Adrenal gland (tissue), 12 donors: ENCODE results near the gene CDHR3. TPM values are rescaled to one million over a fixed set of nuclear protein-coding genes. Genes with fewer than 3 reads are reported as not detected.

Experiments
- DNase-seq, 7 donors: peaks; one replicate each; pipeline ENCODE4 v3.0.0-alpha.2; 2019 to 2020
- H3K27ac ChIP-seq, 5 donors: fragments of 200-600 bp; sonication (generic) in 4 of 5; 1 replicate in 3 of 5; 2 replicates in 2 of 5; pipeline versions ENCODE4 v1.5.1 to v1.8.0; 2016 to 2020; ENCODE audit warnings: mild to moderate bottlenecking in 1 of 5
- H3K27me3 ChIP-seq: fragments of 200-600 bp; 2 replicates; pipeline ENCODE4 v1.8.0; 2021
- H3K36me3 ChIP-seq, 2 donors: fragments of 200-600 bp; replicated peaks in 1 of 2; 1 replicate in 1 of 2; 2 replicates in 1 of 2; pipeline versions ENCODE4 v1.5.1 to v1.8.0; 2018 to 2022
- H3K4me1 ChIP-seq, 2 donors: fragments of 200-600 bp; replicated peaks in 1 of 2; 1 replicate in 1 of 2; 2 replicates in 1 of 2; pipeline versions ENCODE4 v1.5.1 to v1.8.0; 2018 to 2021
- H3K4me3 ChIP-seq, 4 donors: fragments of 200-600 bp; sonication (generic) in 3 of 4; one replicate each; pipeline ENCODE4 v1.5.1; 2016 to 2018
- H3K9me3 ChIP-seq, 3 donors: fragments of 200-600 bp; sonication (generic) in 1 of 3; replicated peaks in 1 of 3; 1 replicate in 2 of 3; 2 replicates in 1 of 3; pipeline versions ENCODE4 v1.5.1 to v1.8.0; 2016 to 2021
- POLR2A ChIP-seq, 2 donors: fragments of 450-650 bp; IDR thresholded peaks; one replicate each; pipeline ENCODE4 v1.6.1; 2017; ENCODE audit warnings: antibody characterized with exemption in 2 of 2, mild to moderate bottlenecking in 2 of 2, moderate library complexity in 1 of 2
- WGBS, 4 donors: extraction: QIAGEN DNeasy Blood & Tissue Kit in 2 of 4; methylation state at CpG; one replicate each; pipeline versions ENCODE4 v1.1.5 to v1.1.7; 2013 to 2017; 5-methylcytosine and 5-hydroxymethylcytosine counted together
- intact Hi-C, 2 donors: fragments of 100-400 bp; cut with DNase I; formaldehyde crosslinking; loops; one replicate each; pipeline versions ENCODE4 v1.14.1 to v1.15.0; 2022 to 2023
- polyA plus RNA-seq, 3 donors: library from polyadenylated mRNA; stranded (reverse); fragments of 200-250 nt in 2 of 3; fragments of 350-450 nt in 1 of 3; fragmentation: Illumina TruSeq in 1 of 3; extraction: RNeasy Lipid Tissue Mini Kit (QIAGEN cat#74804) in 1 of 3; gene quantifications; one replicate each; pipeline ENCODE4 v1.2.3, GENCODE V29; 2013 to 2014
- total RNA-seq, 9 donors: library from RNA; depleted of rRNA in 4 of 9; stranded (reverse); fragments of >200 nt in 4 of 9; fragments of 120-200 nt in 1 of 9; fragmentation: NEBNext Ultra II Directional in 1 of 9; extraction: Animal tissue kit (Norgen Biotek cat#: 25700) in 1 of 9; gene quantifications; one replicate each; pipeline versions ENCODE4 v1.1.0 to v1.2.4, GENCODE V29; 2013 to 2023
- TF ChIP-seq, protein P1 (sequence below), 6 experiments: fragments of 450-650 bp in 4 of 6; fragments of 200-600 bp in 2 of 6; sonication (generic) in 1 of 6; IDR thresholded peaks; 1 replicate in 5 of 6; 2 replicates in 1 of 6; pipeline versions ENCODE4 v1.5.1 to v1.8.0; 2016 to 2021; ENCODE audit warnings: antibody characterized with exemption in 6 of 6, mild to moderate bottlenecking in 2 of 6, moderate library complexity in 1 of 6
- donor health status: healthy with polysubstance abuse.
- donor health status: Bipolar disorder and iron deficiency.
- donor health status: DM: yes; HTN: yes; CAD: no.
- donor health status: DM: no; HTN: no; CAD: no.
- donor health status: DM: no; HTN: no; CAD: no.
- donor health status: DM: yes; HTN: yes; CAD: no.

CDHR3 gene
- total and polyA plus RNA-seq, 12 donors = 0.66 to 5.0 (median 2.3) TPM

- no peak for TF ChIP-seq POLR2A (IDR thresholded peaks at IDR 0.05)
- TF ChIP-seq, protein P1, sequence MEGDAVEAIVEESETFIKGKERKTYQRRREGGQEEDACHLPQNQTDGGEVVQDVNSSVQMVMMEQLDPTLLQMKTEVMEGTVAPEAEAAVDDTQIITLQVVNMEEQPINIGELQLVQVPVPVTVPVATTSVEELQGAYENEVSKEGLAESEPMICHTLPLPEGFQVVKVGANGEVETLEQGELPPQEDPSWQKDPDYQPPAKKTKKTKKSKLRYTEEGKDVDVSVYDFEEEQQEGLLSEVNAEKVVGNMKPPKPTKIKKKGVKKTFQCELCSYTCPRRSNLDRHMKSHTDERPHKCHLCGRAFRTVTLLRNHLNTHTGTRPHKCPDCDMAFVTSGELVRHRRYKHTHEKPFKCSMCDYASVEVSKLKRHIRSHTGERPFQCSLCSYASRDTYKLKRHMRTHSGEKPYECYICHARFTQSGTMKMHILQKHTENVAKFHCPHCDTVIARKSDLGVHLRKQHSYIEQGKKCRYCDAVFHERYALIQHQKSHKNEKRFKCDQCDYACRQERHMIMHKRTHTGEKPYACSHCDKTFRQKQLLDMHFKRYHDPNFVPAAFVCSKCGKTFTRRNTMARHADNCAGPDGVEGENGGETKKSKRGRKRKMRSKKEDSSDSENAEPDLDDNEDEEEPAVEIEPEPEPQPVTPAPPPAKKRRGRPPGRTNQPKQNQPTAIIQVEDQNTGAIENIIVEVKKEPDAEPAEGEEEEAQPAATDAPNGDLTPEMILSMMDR (IDR thresholded peaks at IDR 0.05) = no peak
- 65 to 87% (median 76%) methylated on average over 3 of the region's 3 CpGs for WGBS, 4 donors
- Histone ChIP-seq H3K4me1 (peaks cover 3 to 18% of the 10 kb centered on the region in 2 donors), H3K9me3 (no peaks in the 10 kb centered on the region), H3K27me3 (no peaks in the 10 kb centered on the region), H3K27ac (peak overlapping the region in 2 of 5 donors; percentile 53 to 83), H3K4me3 (no peak overlapping the region), H3K36me3 (no peaks in the 10 kb centered on the region)
- DNase-seq = no peak
- intact Hi-C loops = loop anchor here in 1 of 2 donors (10.0 kb wide), 1 partner anchor 356 kb away; no protein-coding TSS in a partner anchor
Measured at GRCh38 chr7:106010331-106010730, 47.3 kb downstream of the CDHR3 start.

- H3K27me3 ChIP-seq = no peaks in the 10 kb centered on the region
- TF ChIP-seq, protein P1 (IDR thresholded peaks at IDR 0.05) = no peak
- TF ChIP-seq POLR2A (IDR thresholded peaks at IDR 0.05) = no peak
- 69 to 89% (median 82%) methylated on average over 4 of the region's 4 CpGs for WGBS, 4 donors
- peaks cover 3 to 18% of the 10 kb centered on the region in 2 donors for H3K4me1 ChIP-seq
- intact Hi-C loops = loop anchor here in 1 of 2 donors (10.0 kb wide), 1 partner anchor 356 kb away; no protein-coding TSS in a partner anchor
- no peaks in the 10 kb centered on the region for H3K36me3 ChIP-seq
- H3K27ac ChIP-seq = no peak overlapping the region
- no peak for DNase-seq
- H3K4me3 ChIP-seq = no peak overlapping the region
- H3K9me3 ChIP-seq = no peaks in the 10 kb centered on the region
Measured at GRCh38 chr7:106010866-106011265, 47.8 kb downstream of the CDHR3 start.

- no peaks in the 10 kb centered on the region for H3K27me3 ChIP-seq
- no peak overlapping the region for H3K27ac ChIP-seq
- DNase-seq = no peak
- peaks cover 3 to 18% of the 10 kb centered on the region in 2 donors for H3K4me1 ChIP-seq
- intact Hi-C loops = loop anchor here in 1 of 2 donors (10.0 kb wide), 1 partner anchor 357 kb away; no protein-coding TSS in a partner anchor
- H3K4me3 ChIP-seq = no peak overlapping the region
- no peaks in the 10 kb centered on the region for H3K9me3 ChIP-seq
- 76 to 84% (median 80%) methylated on average over 5 of the region's 5 CpGs for whole genome bisulfite sequencing, 4 donors
- no peak for TF ChIP-seq POLR2A (IDR thresholded peaks at IDR 0.05)
- TF ChIP-seq, protein P1 (IDR thresholded peaks at IDR 0.05) = no peak
- no peaks in the 10 kb centered on the region for H3K36me3 ChIP-seq
Measured at GRCh38 chr7:106012184-106012583, 49.1 kb downstream of the CDHR3 start.

DNA sequence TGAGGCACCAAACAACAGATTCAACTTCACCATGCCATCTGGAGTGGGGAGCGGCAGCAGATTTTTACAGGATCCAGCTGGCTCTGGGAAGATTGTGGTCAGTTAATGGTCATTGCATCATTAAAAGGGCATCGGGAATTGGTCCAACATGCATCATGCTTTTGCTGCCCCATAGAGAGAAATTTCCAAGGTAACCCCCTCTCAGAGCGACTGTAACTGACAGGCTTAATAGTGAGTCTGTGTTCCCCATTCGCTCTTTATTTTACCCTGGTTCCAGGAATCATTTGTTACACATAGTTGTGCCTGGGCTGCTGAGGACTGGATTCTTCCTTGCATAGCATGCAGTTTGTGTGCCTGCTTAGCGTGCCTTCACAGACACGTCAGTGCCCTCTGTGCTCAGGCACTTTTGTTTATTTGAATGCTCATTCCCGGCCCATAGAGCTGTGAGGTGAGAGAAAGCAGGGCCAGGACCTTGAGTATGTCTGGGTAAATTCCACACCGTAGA, 49.9 kb downstream of the CDHR3 start:
- Histone ChIP-seq H3K27me3 (no peaks in the 10 kb centered on the region), H3K4me3 (no peak overlapping the region), H3K27ac (no peak overlapping the region), H3K9me3 (no peaks in the 10 kb centered on the region), H3K4me1 (peaks cover 3 to 18% of the 10 kb centered on the region in 2 donors), H3K36me3 (no peaks in the 10 kb centered on the region)
- TF ChIP-seq, protein P1 (IDR thresholded peaks at IDR 0.05) = no peak
- TF ChIP-seq POLR2A (IDR thresholded peaks at IDR 0.05) = no peak
- no peak for DNase-seq
- WGBS, 4 donors = 84 to 91% (median 88%) methylated on average over 7 to 8 of the region's 8 CpGs
- intact Hi-C loops = loop anchor here in 1 of 2 donors (10.0 kb wide), 1 partner anchor 358 kb away; no protein-coding TSS in a partner anchor
